ENCODE data around the gene EFCAB11.

DNA sequence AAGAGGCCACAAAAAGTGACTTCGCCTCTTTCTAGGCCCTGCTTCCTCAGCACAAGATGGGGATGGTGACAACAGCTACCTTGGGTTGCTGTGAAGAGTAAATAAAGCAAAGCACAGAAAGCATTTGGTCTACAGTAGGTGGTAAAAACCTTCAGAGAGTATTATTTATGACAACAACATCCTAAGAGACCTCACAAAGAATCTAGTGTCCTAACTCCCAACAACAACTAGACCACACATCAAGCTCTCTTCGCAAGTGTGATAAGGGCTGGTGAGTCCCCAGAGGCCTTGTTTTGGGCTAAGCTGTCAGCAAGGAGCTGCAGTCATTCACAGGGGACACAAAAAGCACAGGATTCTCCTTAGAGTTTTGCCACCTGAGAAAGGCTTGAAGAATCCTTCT is 84.9 kb downstream of the EFCAB11 start:
- TF ChIP-seq, protein P1, sequence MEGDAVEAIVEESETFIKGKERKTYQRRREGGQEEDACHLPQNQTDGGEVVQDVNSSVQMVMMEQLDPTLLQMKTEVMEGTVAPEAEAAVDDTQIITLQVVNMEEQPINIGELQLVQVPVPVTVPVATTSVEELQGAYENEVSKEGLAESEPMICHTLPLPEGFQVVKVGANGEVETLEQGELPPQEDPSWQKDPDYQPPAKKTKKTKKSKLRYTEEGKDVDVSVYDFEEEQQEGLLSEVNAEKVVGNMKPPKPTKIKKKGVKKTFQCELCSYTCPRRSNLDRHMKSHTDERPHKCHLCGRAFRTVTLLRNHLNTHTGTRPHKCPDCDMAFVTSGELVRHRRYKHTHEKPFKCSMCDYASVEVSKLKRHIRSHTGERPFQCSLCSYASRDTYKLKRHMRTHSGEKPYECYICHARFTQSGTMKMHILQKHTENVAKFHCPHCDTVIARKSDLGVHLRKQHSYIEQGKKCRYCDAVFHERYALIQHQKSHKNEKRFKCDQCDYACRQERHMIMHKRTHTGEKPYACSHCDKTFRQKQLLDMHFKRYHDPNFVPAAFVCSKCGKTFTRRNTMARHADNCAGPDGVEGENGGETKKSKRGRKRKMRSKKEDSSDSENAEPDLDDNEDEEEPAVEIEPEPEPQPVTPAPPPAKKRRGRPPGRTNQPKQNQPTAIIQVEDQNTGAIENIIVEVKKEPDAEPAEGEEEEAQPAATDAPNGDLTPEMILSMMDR (IDR thresholded peaks at IDR 0.05), result no peak
- no peak for TF ChIP-seq ZFX (IDR thresholded peaks at IDR 0.05; ENCODE audit: borderline replicate concordance)
